Gastroesophageal sphincter (tissue), 3 donors: ENCODE results near the gene DCST1.
A peak's percentile ranks its signal among the peaks of the same experiment; 100 is the strongest.

ENCODE experiments used
- POLR2A ChIP-seq, 2 donors: fragments of 450-650 bp; IDR thresholded peaks; one replicate each; pipeline ENCODE4 v1.6.1; 2017; ENCODE audit warnings: antibody characterized with exemption in 2 of 2, mild to moderate bottlenecking in 2 of 2, moderate library complexity in 1 of 2
- POLR2AphosphoS5 ChIP-seq: sonication (generic); formaldehyde crosslinking; IDR thresholded peaks from one replicate; pipeline ENCODE4 v1.6.1; 2017; ENCODE audit warnings: antibody characterized with exemption
- TF ChIP-seq, protein P1 (sequence below), 4 experiments: fragments of 200-600 bp in 2 of 4; fragments of 450-650 bp in 2 of 4; sonication (generic) in 1 of 4; IDR thresholded peaks; one replicate each; pipeline ENCODE4 v1.5.1; 2017 to 2019; ENCODE audit warnings: antibody characterized with exemption in 4 of 4, mild to moderate bottlenecking in 2 of 4, moderate library complexity in 2 of 4

DNA sequence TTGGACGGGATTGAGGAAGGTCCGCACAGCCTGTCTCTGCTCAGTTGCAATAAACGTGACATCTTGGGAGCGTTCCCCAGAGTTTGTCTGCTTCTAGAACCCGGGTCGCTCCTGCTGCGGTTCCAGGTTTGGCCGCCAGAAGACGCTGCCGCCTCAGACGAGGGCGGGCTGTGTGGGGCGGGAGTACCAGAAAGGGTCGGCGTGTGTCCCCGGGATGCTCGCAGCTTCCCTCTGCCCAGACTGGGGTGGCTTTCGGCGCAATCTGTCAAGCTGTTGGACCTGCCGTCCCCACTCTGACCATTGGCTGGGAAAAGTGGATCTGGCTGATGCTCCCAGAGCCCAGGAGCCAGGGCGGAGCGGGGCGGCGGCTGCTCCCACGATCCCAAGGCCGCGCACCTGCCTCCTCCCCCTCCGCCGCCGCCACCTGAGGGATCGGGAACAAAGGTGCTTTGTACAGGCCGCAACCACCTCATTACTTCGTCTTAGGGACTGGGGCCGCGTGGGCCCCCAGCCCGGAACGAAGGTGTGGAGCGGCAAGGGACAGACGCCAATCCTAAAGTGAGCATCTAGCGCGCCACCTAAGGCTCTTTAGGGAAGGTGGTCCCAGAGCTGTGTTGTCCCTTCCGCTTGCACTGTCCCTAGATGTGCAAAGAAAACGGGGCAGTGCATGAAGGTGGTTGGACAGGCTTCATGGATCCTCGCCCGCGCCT, 29.2 kb downstream of the DCST1 start:
- TF ChIP-seq, protein P1, sequence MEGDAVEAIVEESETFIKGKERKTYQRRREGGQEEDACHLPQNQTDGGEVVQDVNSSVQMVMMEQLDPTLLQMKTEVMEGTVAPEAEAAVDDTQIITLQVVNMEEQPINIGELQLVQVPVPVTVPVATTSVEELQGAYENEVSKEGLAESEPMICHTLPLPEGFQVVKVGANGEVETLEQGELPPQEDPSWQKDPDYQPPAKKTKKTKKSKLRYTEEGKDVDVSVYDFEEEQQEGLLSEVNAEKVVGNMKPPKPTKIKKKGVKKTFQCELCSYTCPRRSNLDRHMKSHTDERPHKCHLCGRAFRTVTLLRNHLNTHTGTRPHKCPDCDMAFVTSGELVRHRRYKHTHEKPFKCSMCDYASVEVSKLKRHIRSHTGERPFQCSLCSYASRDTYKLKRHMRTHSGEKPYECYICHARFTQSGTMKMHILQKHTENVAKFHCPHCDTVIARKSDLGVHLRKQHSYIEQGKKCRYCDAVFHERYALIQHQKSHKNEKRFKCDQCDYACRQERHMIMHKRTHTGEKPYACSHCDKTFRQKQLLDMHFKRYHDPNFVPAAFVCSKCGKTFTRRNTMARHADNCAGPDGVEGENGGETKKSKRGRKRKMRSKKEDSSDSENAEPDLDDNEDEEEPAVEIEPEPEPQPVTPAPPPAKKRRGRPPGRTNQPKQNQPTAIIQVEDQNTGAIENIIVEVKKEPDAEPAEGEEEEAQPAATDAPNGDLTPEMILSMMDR (IDR thresholded peaks at IDR 0.05), result peak in 3 of 4 experiments; percentile 55 to 86 (median 67)
- no peak for TF ChIP-seq POLR2A (IDR thresholded peaks at IDR 0.05)
- TF ChIP-seq POLR2AphosphoS5, result no peak
